GM18502 (cell line): Measurements from ENCODE around the gene IGFBP3.

Experiments
- ATAC-seq: cut with Tn5 transposase; IDR thresholded peaks from one replicate; pipeline ENCODE4 v1.9.1; 2021; ENCODE audit warnings: mild to moderate bottlenecking; ENCODE audit not compliant: unreplicated experiment, poor library complexity

The IGFBP3 gene

DNA sequence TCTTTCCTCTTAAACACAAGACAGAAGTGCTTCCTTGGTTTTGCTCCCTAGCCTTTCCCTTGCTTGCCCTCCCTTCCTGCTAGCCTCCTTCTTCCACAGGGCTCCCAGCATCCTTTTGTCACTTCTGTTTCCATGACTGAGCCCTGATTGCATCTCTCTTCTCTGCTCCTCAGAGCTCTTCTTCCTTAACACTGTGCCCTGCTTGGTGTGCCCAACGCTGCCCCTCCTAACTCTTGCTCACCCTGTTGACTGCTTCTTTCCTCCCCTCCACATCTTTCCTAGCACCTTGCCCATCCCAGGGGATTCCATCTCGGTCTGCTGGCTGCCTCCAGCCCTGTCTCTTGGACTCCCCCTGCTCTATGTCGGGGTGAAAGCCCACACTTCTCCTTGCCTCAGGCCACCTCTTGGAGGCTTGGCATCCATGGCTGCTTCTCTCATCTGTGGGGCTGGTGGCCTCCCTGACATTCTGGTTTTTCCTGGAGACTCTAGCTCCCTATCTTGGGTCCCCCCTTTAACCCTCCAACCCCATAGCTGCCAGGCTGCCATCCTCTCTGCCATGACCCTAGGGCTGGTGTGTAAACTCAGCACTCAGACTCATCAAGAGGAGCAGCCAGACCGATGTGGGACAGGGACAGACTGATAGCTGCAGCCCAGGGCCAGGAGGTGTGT, 26.9 kb downstream of the IGFBP3 start:
- ATAC-seq, result no peak

DNA sequence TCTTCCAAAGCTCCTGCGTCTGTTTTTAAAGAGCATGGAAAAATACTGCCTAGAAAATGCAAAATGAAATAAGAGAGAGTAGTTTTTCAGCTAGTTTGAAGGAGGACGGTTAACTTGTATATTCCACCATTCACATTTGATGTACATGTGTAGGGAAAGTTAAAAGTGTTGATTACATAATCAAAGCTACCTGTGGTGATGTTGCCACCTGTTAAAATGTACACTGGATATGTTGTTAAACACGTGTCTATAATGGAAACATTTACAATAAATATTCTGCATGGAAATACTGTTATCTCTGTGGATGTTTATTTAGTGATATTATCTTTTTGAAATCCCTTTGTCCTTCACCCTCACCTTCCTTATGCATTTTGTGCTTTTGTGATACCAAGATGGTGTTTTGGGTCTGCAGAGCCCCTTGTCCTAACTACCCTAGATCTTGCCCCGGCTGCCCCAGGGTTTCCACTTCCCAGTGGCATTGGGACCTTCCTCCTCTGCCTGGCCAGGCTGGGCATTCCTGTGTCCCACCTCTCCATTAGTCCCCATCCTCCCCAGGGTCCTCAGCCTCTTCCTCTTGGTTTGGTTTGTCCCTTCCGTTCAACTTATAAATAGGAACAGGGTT, 27.6 kb downstream of the IGFBP3 start:
- ATAC-seq, result no peak

DNA sequence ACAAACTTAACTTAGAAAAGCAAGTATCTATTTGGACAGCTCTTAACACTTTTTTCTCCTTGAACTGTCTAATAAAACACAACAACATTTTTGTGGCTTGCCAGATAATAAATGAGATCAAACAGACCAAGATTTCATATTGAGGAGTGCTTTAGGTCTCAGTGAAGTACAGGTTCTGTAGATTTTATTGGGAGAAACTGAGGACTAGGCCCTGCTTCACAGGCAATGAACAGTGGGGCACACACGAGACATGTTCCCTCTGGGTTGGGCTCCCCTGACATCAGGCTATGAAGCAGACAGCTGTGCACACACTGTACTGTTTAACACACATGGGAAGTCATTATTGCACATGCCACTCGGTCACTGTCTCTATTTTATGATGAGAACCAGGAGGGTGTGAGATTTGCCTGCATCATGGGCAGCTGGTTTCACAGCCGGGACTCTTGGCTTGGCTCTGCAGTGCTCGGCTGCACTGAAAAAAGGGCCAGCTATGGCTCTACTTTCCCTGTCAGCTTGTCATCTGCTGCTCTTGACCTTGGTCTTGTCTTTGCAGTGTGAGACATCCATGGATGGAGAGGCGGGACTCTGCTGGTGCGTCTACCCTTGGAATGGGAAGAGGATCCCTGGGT, 28.6 kb downstream of the IGFBP3 start:
- ATAC-seq, result no peak

DNA sequence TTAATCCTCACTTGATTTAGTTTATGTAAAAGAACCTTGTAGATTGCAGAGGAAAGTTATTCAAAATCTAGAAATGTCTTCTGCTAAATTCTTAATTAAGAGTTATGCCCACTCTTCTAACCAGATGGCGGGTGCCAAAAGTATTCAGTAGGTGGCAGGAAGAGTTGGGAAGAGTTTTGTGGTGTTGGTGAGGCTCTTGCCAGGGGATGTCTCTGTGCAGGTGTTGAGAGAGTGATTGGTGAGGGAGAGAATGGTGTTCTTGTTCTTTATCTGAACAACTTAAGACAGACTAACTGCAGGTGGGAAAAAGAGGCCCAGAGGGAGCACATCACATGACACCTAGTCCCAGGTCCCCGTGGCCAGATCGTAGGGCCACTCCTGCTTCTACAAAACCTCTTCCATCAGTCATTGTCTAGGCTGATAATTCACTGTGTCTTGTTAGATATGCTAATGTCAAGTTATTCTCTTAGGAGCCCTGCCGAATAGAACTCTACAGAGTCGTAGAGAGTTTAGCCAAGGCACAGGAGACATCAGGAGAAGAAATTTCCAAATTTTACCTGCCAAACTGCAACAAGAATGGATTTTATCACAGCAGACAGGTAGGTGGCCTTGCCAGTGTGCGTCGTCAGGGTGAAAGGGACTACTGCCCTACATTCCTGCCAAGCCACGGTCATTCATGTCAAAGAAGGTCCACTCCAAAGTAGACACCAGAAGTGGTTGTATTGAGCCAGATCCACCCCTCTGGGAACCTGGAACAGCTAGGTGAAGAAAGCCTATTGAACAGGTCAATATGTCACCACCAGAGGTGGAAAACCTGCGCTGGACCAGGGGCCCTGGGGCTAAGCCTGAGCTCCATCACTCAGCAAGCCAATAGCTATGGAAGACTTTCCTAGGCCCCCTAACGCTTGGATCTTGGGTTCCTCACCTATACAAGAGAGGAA, 29.3 kb downstream of the IGFBP3 start:
- ATAC-seq, result no peak

DNA sequence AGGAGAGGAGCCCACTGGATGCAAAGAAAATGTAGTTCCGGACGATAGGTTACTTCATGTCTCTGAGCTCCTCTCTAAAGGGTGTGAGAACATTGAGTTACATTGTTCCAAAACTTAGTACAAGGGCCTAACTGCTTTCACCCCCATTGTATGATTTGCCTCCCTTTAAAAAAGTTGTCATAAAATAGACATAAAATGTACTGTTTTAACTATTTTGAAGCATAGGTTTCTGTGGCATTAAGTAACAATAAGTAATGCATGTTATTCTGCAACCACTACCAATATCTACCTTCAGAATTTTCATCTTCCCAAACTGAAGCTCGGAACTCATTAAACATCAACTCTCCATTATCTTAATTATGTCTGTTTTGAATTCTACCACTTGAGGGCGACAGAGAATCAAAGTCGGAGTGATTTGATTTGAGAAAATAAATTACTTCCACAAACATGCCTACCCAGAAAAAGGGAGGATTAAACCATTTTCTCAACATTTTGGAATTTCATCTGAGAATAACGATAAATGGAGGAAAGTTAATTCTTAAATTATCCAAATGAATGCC, 30.1 kb downstream of the IGFBP3 start:
- no peak for ATAC-seq

DNA sequence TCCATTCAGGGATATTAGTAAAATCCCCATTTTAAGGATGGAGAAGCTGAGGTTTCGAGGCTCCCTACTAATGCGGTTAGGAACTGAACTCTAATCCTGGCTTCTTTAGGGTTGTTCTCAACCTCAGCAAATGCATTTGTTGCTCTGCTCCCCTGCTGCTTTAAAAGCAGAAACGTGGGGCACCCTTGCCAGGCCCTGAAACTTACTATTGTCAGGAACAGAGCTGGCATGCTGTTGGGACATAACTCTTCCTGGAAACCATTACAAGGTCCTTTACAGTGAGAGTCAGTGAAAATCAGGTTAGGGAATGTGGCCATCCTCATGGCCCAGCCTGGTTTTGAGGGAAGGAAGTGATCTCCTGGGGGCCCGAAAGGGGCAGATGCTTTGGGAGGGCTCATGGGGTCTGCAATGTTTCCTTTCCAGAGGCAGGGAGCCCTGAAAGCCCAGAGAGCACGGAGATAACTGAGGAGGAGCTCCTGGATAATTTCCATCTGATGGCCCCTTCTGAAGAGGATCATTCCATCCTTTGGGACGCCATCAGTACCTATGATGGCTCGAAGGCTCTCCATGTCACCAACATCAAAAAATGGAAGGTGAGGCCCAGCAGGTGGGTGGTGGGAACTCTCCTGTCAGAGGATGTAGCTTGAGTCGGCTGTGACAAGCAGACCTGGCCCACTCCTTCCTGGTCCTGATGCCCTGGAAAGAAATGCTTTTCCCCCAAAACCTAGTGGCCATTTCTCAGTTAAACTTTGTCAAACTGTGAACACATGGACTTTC, 30.8 kb downstream of the IGFBP3 start:
- no peak for ATAC-seq

DNA sequence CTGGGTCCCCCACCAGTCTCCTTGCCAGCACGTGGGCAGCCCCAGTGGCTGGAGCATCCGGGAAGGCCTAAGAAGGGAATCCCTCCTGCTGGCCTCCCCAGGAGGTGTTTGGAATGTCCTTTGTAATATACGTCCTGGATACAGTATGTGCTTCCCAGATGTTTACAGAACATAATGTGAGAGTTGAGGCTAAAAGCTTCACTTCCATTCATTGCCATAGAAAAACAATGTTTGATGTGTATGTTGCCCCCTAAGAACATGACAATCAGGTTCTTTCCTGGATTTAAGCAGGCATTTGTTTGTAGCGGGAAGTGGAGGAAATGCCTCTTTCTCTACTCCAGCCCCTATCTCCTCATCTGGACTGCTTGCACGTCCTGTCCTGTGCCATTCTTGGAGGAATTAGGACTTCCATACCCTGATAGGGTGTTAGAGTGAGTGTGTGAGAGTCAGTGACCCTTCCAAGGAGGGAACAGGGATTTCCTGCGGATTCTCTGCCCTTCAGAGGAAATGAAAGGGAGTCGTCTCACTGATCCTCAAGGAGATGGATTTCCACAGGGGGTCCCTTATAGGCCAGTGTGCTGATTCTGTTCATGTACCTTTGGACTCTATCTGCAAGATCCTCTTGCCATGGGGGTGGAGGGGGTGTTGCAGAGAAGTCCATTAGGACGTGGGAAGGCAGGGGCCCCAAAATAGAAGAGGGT, 31.6 kb downstream of the IGFBP3 start:
- no peak for ATAC-seq

DNA sequence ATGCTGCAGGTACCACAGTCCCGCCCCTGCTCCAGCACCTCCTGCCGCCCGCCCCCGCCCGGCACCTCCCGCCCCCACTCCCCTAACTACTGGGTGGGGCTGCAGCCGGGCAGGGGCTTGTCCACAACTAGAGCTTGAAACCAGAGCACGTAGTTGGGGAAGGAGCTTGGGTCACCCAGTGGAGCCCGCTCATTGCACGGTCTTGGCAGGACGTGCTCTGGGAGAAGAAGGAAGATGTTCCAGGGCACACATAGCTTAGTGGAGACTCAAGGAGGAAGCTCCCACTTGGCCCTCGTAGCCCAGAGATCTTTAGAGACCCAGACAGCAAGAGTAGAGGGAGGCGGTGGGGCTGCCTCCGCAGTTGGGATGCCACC, 32.1 kb downstream of the IGFBP3 start:
- no peak for ATAC-seq

DNA sequence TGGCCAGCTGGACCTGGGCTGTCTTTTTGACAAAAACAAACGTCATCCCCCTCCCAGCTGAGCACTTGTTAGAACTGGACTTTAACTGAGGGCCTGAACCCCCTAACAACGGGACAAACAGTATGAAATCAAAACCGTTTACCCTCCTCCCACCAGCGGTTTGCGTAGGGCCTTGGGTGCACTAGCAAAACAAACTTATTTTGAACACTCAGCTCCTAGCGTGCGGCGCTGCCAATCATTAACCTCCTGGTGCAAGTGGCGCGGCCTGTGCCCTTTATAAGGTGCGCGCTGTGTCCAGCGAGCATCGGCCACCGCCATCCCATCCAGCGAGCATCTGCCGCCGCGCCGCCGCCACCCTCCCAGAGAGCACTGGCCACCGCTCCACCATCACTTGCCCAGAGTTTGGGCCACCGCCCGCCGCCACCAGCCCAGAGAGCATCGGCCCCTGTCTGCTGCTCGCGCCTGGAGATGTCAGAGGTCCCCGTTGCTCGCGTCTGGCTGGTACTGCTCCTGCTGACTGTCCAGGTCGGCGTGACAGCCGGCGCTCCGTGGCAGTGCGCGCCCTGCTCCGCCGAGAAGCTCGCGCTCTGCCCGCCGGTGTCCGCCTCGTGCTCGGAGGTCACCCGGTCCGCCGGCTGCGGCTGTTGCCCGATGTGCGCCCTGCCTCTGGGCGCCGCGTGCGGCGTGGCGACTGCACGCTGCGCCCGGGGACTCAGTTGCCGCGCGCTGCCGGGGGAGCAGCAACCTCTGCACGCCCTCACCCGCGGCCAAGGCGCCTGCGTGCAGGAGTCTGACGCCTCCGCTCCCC, 32.7 kb downstream of the IGFBP3 start, which contains the start of gene IGFBP1:
Gene IGFBP1, plus strand, starts transcription at position 304 of the 808 bp plus-strand sequence. Its CDS starts 165 bp downstream, at position 469.
- no peak for ATAC-seq

DNA sequence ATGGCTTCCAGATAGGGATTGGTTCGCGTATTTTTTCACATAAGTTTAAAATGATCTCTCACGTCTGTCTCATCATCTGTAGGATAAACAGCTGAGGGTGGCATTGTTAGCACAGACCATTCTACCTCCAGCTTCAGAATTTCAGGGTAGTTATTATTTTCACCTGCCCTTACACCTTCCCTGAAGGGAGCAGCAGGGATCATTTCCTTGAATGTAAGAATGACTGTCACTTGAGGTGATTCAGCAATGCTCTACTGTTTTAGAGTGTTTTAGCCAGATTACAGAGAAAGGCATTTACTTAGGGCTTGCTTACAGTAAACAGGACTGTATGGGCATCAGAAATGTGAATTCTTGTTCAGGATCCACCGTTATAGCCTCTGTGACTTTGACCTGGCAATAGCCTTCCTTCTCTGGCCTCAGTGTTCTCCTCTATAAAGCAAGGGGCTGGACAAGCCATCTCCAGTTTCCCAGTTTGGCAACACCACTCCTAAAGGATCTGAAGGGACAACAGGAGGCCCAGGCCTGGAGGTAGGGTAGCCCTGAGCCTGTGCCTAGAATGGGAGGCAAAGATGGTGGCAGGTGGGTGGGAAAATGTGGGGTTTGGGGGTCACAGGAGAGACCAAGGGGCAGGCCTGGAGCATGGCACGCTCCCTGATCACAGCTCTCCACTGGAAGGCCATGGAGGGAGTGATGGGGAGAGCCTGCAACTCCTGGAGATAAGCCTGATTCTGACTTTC, 34.0 kb downstream of the IGFBP3 start:
- ATAC-seq, result no peak

DNA sequence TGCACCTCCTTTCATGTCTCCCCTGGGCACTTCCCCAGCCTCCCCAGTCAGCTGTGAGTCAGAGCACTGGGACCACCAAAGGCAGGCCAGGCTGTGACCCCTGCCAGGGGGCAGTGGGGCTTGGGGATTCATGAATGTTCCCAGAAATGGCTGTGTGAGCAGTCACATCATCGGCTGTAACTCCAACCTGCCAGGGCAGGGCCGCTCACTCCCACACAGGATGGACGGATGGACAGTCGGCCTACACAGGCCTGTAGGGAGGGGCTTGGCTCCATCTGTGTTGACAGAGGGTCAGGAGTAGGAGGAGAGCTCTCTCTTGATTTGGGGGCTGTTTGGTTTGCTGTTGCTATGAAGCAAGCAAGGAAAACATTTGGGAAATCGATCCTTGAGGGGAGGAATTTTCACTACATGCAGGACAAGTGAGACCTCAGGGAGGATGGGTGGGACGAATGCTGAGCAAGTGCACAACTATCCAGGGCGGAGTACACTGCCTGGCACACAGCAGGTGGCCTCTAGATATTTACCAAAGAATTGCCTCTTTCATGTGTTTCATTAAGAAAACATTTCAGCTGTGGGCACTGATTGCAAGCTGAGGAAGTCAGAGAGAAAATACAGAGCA, 35.7 kb downstream of the IGFBP3 start:
- ATAC-seq, result no peak

DNA sequence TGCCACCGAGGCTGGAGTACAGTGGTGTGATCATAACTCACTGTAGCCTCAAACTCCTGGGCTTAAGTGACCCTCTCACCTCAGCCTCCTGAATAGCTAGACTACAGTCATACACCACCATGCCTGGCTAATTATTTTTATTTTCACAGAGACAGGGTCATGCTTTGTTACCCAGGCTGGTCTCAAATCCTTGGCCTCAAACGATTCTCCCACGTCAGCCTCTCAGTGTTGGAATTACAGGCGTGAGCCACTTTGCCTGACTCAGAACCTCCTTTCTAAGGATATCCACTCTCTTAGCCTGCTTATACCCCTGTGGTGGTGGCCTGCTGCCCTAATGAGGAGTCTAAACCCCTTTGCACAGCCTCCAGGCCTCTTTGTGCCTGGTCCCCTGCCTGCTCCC, 36.9 kb downstream of the IGFBP3 start:
- ATAC-seq, result no peak

DNA sequence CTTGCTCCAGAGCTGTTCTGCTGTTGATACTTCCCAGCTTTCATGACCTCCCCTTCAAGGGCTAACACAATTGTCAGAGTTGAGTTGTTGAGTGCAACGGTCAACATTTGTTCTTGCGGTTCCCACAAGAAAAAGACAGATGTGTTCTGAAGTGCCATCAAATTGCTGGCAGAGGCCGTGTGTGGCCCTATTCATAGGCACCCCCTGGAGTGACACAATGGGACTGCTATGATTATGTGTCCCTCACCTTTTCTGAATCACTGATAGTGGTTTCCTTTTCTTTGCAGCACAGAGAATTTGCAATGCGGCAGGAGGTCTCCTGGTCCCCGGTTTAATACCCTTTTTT, 38.6 kb downstream of the IGFBP3 start:
- ATAC-seq, result no peak

DNA sequence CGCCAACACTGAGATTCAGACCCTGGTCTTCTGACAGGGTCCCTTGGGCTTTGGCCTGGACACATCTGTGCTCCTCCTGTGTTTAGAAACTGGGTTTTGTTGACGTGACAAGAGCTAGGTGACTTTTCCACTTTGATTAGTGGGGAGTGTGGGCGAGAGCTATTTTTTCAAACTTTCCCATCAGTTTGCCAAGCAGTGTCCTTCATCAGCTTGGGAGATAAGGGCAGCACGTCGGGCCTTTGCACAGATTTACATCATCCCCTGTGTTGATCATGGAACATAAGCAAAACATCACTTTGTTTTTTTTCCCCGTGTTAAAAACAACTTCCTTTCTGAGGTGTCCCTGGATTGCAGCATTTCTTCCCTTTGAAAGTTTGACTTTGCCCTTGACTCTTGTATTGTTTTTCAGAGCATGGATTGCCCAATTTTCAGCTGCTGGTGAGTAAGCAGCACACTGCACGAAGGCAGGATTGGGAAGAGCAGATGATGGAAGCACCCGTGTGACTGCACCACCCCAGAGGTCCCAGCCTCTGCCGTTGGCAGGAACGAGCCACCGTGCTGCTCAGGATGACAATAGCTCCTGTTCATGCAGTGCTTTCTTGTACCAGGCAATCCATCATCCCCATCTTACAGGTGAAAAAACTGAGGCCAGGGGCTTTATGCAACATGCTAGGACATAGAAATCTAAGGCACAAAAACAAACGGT, 39.2 kb downstream of the IGFBP3 start:
- no peak for ATAC-seq

DNA sequence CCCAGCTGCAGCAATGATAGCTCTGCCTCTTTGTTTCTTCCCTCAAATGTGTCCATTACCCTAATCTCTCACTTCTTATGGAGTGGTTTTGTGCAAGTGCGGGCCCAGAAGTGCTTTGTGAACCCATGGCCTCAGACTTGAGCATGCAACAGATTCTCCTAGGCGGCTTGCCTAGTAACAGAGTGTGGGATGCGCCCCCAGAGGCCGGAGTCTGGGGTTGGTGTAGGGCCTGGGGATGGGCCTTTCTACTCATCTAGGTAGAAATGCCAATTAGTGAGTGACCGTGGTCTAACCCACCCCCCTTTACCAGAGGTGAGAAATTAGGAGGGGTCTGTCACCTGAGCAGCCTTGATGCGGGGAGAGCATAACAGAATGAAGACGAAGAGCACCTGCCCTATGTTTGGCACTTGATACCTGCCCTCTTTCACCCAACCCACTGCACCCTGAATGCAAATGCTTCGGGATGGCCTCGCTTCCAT, 39.8 kb downstream of the IGFBP3 start:
- no peak for ATAC-seq

DNA sequence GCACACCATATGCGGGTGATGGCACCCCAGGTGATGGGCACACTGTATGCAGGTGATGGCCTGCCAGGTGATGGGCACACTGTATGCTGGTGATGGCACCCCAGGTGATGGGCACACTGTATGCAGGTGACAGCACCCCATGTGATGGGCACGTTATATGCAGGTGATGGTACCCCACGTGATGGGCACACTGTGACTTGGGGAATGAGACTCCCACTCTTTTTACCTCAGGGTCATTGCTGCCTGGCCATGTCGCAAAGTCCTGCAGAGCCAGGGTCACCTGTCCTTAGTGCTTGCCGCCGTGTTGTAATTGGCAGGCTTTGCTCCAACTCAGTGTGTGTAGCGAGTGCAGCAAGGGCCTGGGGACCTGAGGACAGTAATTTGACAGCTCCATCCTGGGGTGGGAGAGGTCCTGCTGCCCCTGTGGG, 40.6 kb downstream of the IGFBP3 start:
- no peak for ATAC-seq
